Stimulated activated CD8-positive, alpha-beta memory T cell treated with anti-CD3 and anti-CD28 coated beads, Interleukin-4, amount 100 ng/mL, for 24 hours (primary cell): Measurements from ENCODE around the gene RHBDD1.

ENCODE experiments used
- DNase-seq: peaks from one replicate; pipeline ENCODE4 v3.0.0-alpha.2; 2020; ENCODE audit warnings: low read depth

The RHBDD1 gene

GRCh38 chr2:226983895-226984749 lies 148.3 kb downstream of the RHBDD1 start:
- DNase-seq, result no peak

- no peak for DNase-seq
These were observed 149.1 kb downstream of the RHBDD1 start for GRCh38 chr2:226984750-226985582.

GRCh38 chr2:226985583-226985946 lies 149.7 kb downstream of the RHBDD1 start:
- no peak for DNase-seq

- no peak for DNase-seq
These were observed 155.8 kb downstream of the RHBDD1 start for GRCh38 chr2:226991663-226992062.

- DNase-seq, result no peak
These were observed 157.3 kb downstream of the RHBDD1 start for GRCh38 chr2:226993171-226993570.

- no peak for DNase-seq
These were observed 158.9 kb downstream of the RHBDD1 start for GRCh38 chr2:226994775-226995174.

GRCh38 chr2:226995625-226996041 lies 159.8 kb downstream of the RHBDD1 start:
- DNase-seq, result no peak

- no peak for DNase-seq
These were observed 163.8 kb downstream of the RHBDD1 start for GRCh38 chr2:226999661-227000060.

- DNase-seq, result no peak
These were observed 164.3 kb downstream of the RHBDD1 start for GRCh38 chr2:227000123-227000522.

GRCh38 chr2:227004482-227004881 lies 168.6 kb downstream of the RHBDD1 start:
- DNase-seq, result no peak

- no peak for DNase-seq
These were observed 170.5 kb downstream of the RHBDD1 start for GRCh38 chr2:227006189-227006897.

GRCh38 chr2:227007148-227007547 lies 171.3 kb downstream of the RHBDD1 start:
- DNase-seq, result no peak

GRCh38 chr2:227007940-227008339 lies 172.1 kb downstream of the RHBDD1 start:
- no peak for DNase-seq

- no peak for DNase-seq
These were observed 174.6 kb downstream of the RHBDD1 start for GRCh38 chr2:227010433-227010832.

- no peak for DNase-seq
These were observed 177.5 kb downstream of the RHBDD1 start for GRCh38 chr2:227013330-227013729.

- DNase-seq, result no peak
These were observed 178.0 kb downstream of the RHBDD1 start for GRCh38 chr2:227013881-227014280.

- no peak for DNase-seq
These were observed 181.0 kb downstream of the RHBDD1 start for GRCh38 chr2:227016894-227017293.

- DNase-seq, result no peak
These were observed 184.6 kb downstream of the RHBDD1 start for GRCh38 chr2:227020416-227020815.

- DNase-seq, result no peak
These were observed 186.8 kb downstream of the RHBDD1 start for GRCh38 chr2:227022608-227023007.

GRCh38 chr2:227025510-227025909 lies 189.7 kb downstream of the RHBDD1 start:
- no peak for DNase-seq

- DNase-seq, result no peak
These were observed 193.7 kb downstream of the RHBDD1 start for GRCh38 chr2:227029426-227030105.

- DNase-seq, result no peak
These were observed 194.9 kb downstream of the RHBDD1 start for GRCh38 chr2:227030789-227031188.
